ENCODE measurements around the gene MXD4. TPM values are rescaled to one million over a fixed set of nuclear protein-coding genes. Genes with fewer than 3 reads are reported as not detected.

MXD4 gene
- total and polyA plus RNA-seq, 2 donors (not counting 1 experiment from before 2014, with no cell fraction given), result 67.3 to 75.3 TPM

GRCh38 chr4:2290488-2290887, 28.6 kb upstream of the MXD4 start:
- Histone ChIP-seq H3K4me3 (ENCODE audit: control extremely low read depth in 1 of 5, extremely low read depth in 1 of 5, insufficient read depth in 1 of 5, low read depth in 2 of 5, low read length in 4 of 5) (peak overlapping the region in 3 of 5 experiments; percentile 33 to 34 (median 34)), H4K20me1 (ENCODE audit: control insufficient read depth, insufficient read depth, low read length, poor library complexity, severe bottlenecking) (no peaks in the 10 kb centered on the region), H3K79me2 (ENCODE audit: control insufficient read depth, insufficient read depth, low read length) (no peaks in the 10 kb centered on the region), H3K9me3 (ENCODE audit: control extremely low read depth in 1 of 3, control insufficient read depth in 2 of 3, insufficient read depth in 1 of 3, low read length in 2 of 3) (peaks cover 0 to 14% (median 0%) of the 10 kb centered on the region in 3 donors), H3K36me3 (replicated peaks in 1 of 2; ENCODE audit: control extremely low read depth in 1 of 2, control insufficient read depth in 1 of 2, extremely low read depth in 1 of 2, insufficient read depth in 2 of 2, low read length in 1 of 2) (no peaks in the 10 kb centered on the region), H3K4me1 (ENCODE audit: control insufficient read depth in 2 of 2, insufficient read depth in 2 of 2, low read length in 2 of 2) (peaks cover 18 to 20% of the 10 kb centered on the region in 2 donors), H3K27ac (ENCODE audit: low read length in 2 of 2) (peak overlapping the region; percentile 4 to 49), H3K27me3 (replicated peaks in 1 of 4; ENCODE audit: control extremely low read depth in 1 of 4, control insufficient read depth in 3 of 4, insufficient read depth in 4 of 4, low read length in 3 of 4) (peaks cover 0 to 8% (median 3%) of the 10 kb centered on the region in 4 experiments), H2AFZ (ENCODE audit: insufficient read depth, low read depth, low read length, poor library complexity, severe bottlenecking) (peak overlapping the region; percentile 74), H3K9ac (ENCODE audit: low read length) (peak overlapping the region; percentile 17), H3K4me2 (replicated peaks; ENCODE audit: low read depth, low read length, poor library complexity, severe bottlenecking) (peak overlapping the region; percentile 72)
- DNase-seq (no peak), ATAC-seq (ENCODE audit: low read depth) (peak; percentile 64)
- 36% methylated on average over 9 of the region's 9 CpGs for WGBS (ENCODE audit: insufficient coverage)
- POLR2A ChIA-PET, result interaction anchor here (0.8 to 2.3 kb wide), 7 partner anchors 9 to 129 kb away, joined by 3 to 18 read pairs (median 5); partner anchors contain the start of genes CFAP99, HAUS3, MXD4 and POLN
- Mint-ChIP-seq H3K4me1 (peaks cover 21% of the 10 kb centered on the region), H3K27ac (peak overlapping the region; percentile 81), H3K27me3 (no peaks in the 10 kb centered on the region), H3K4me3 (peak overlapping the region; percentile 77), H3K9me3 (ENCODE audit: insufficient read depth) (no peaks in the 10 kb centered on the region)
- CTCF ChIA-PET, result interaction anchor here (0.9 to 2.0 kb wide), 3 partner anchors 9 to 65 kb away, joined by 3 to 6 read pairs (median 4); no protein-coding TSS in a partner anchor
- TF ChIP-seq, protein P1, sequence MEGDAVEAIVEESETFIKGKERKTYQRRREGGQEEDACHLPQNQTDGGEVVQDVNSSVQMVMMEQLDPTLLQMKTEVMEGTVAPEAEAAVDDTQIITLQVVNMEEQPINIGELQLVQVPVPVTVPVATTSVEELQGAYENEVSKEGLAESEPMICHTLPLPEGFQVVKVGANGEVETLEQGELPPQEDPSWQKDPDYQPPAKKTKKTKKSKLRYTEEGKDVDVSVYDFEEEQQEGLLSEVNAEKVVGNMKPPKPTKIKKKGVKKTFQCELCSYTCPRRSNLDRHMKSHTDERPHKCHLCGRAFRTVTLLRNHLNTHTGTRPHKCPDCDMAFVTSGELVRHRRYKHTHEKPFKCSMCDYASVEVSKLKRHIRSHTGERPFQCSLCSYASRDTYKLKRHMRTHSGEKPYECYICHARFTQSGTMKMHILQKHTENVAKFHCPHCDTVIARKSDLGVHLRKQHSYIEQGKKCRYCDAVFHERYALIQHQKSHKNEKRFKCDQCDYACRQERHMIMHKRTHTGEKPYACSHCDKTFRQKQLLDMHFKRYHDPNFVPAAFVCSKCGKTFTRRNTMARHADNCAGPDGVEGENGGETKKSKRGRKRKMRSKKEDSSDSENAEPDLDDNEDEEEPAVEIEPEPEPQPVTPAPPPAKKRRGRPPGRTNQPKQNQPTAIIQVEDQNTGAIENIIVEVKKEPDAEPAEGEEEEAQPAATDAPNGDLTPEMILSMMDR (IDR thresholded peaks at IDR 0.05), result no peak
- no peak for TF ChIP-seq EZH2 (IDR thresholded peaks at IDR 0.05; ENCODE audit: borderline replicate concordance, insufficient read depth, low read depth, low read length, poor library complexity, severe bottlenecking)
- intact Hi-C loops (cut with micrococcal nuclease), result loop anchor here (1.0 to 2.0 kb wide), 2 partner anchors 8 to 48 kb away; partner anchors contain the start of genes HAUS3 and POLN

DNA sequence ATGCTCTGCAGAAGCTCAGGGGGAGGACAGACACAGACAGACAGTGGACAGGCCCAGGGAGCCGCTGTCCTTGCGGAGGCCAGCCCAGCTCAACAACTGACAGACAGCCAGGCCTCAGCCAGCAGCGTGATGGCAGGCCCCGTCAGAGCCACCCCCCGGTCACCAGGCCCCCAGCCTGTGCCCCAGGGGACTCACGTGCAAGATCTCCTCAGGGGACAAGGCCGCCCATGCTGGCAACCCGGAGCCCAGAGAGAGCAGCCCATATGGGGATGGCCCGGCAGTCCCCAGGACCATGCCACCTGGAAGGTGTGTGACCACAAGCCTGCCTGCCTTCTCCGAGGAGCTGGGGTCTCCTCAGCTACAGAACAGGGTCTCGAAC, 28.0 kb upstream of the MXD4 start:
- Histone ChIP-seq H3K79me2 (ENCODE audit: control insufficient read depth, insufficient read depth, low read length) (no peaks in the 10 kb centered on the region), H3K4me3 (ENCODE audit: control extremely low read depth in 1 of 5, extremely low read depth in 1 of 5, insufficient read depth in 1 of 5, low read depth in 2 of 5, low read length in 4 of 5) (no peak overlapping the region), H4K20me1 (ENCODE audit: control insufficient read depth, insufficient read depth, low read length, poor library complexity, severe bottlenecking) (no peaks in the 10 kb centered on the region), H2AFZ (ENCODE audit: insufficient read depth, low read depth, low read length, poor library complexity, severe bottlenecking) (no peak overlapping the region), H3K9ac (ENCODE audit: low read length) (no peak overlapping the region), H3K9me3 (ENCODE audit: control extremely low read depth in 1 of 3, control insufficient read depth in 2 of 3, insufficient read depth in 1 of 3, low read length in 2 of 3) (peaks cover 0 to 14% (median 0%) of the 10 kb centered on the region in 3 donors), H3K4me1 (ENCODE audit: control insufficient read depth in 2 of 2, insufficient read depth in 2 of 2, low read length in 2 of 2) (peaks cover 18 to 20% of the 10 kb centered on the region in 2 donors), H3K27me3 (replicated peaks in 1 of 4; ENCODE audit: control extremely low read depth in 1 of 4, control insufficient read depth in 3 of 4, insufficient read depth in 4 of 4, low read length in 3 of 4) (peaks cover 0 to 8% (median 3%) of the 10 kb centered on the region in 4 experiments), H3K36me3 (replicated peaks in 1 of 2; ENCODE audit: control extremely low read depth in 1 of 2, control insufficient read depth in 1 of 2, extremely low read depth in 1 of 2, insufficient read depth in 2 of 2, low read length in 1 of 2) (no peaks in the 10 kb centered on the region), H3K27ac (ENCODE audit: low read length in 2 of 2) (no peak overlapping the region), H3K4me2 (replicated peaks; ENCODE audit: low read depth, low read length, poor library complexity, severe bottlenecking) (peak overlapping the region; percentile 72)
- DNase-seq (no peak), ATAC-seq (ENCODE audit: low read depth) (peak; percentile 41)
- TF ChIP-seq EZH2 (IDR thresholded peaks at IDR 0.05; ENCODE audit: borderline replicate concordance, insufficient read depth, low read depth, low read length, poor library complexity, severe bottlenecking), result no peak
- TF ChIP-seq, protein P1 (IDR thresholded peaks at IDR 0.05), result no peak
- ChIA-PET CTCF (interaction anchor here (2.0 kb wide), 1 partner anchor 65 kb away, joined by 6 read pairs; no protein-coding TSS in a partner anchor), POLR2A (interaction anchor here (0.8 to 2.3 kb wide), 6 partner anchors 8 to 129 kb away, joined by 3 to 18 read pairs (median 5); partner anchors contain the start of genes CFAP99, HAUS3, MXD4 and POLN)
- intact Hi-C loops (cut with micrococcal nuclease), result loop anchor here (1.0 to 2.0 kb wide), 2 partner anchors 8 to 47 kb away; partner anchors contain the start of genes HAUS3 and POLN
- Mint-ChIP-seq H3K9me3 (ENCODE audit: insufficient read depth) (no peaks in the 10 kb centered on the region), H3K4me3 (peak overlapping the region; percentile 56), H3K4me1 (peaks cover 21% of the 10 kb centered on the region), H3K27me3 (no peaks in the 10 kb centered on the region), H3K27ac (peak overlapping the region; percentile 50)
- 73% methylated on average over 11 of the region's 11 CpGs for WGBS (ENCODE audit: insufficient coverage)

Data from B cell (primary cell).